Loucy (cell line): ENCODE data around the gene RPS6KA2.

Source experiments
- H2AFZ ChIP-seq: fragments of 200-600 bp; sonication (generic); 2 replicates; pipeline ENCODE4 v1.6.0; 2016; ENCODE audit warnings: antibody characterized with exemption, mild to moderate bottlenecking, low read length, moderate library complexity
- H3F3A ChIP-seq: fragments of 200-600 bp; 2 replicates; pipeline ENCODE4 v1.6.0; 2016; ENCODE audit warnings: antibody characterized with exemption, low read depth, mild to moderate bottlenecking
- H3K27me3 ChIP-seq: fragments of 200-600 bp; sonication (generic); 2 replicates; pipeline ENCODE4 v1.6.1; 2014; ENCODE audit warnings: low read length, mild to moderate bottlenecking; ENCODE audit not compliant: insufficient read depth, poor library complexity, severe bottlenecking
- H3K36me3 ChIP-seq: fragments of 200-600 bp; sonication (generic); 2 replicates; pipeline ENCODE4 v1.6.1; 2016; ENCODE audit warnings: low read length; ENCODE audit not compliant: insufficient read depth
- H3K4me1 ChIP-seq: fragments of 200-600 bp; sonication (generic); 2 replicates; pipeline ENCODE4 v1.5.1; 2014; ENCODE audit warnings: low read length, mild to moderate bottlenecking; ENCODE audit not compliant: insufficient read depth, poor library complexity, severe bottlenecking
- H3K4me2 ChIP-seq: fragments of 200-600 bp; sonication (generic); 2 replicates; pipeline ENCODE4 v1.6.0; 2014; ENCODE audit warnings: antibody characterized with exemption, low read length, low read depth, mild to moderate bottlenecking; ENCODE audit not compliant: poor library complexity, severe bottlenecking
- H3K4me3 ChIP-seq: fragments of 200-600 bp; sonication (generic); 2 replicates; pipeline ENCODE4 v1.5.1; 2014; ENCODE audit warnings: low read length, mild to moderate bottlenecking, mixed read lengths; ENCODE audit not compliant: poor library complexity, severe bottlenecking
- H3K79me2 ChIP-seq: fragments of 200-600 bp; sonication (generic); 2 replicates; pipeline ENCODE4 v1.6.1; 2014; ENCODE audit warnings: low read length; ENCODE audit not compliant: insufficient read depth
- H3K9ac ChIP-seq: fragments of 200-600 bp; sonication (generic); 2 replicates; pipeline ENCODE4 v1.6.0; 2014; ENCODE audit warnings: mild to moderate bottlenecking, low read depth, low read length, moderate library complexity; ENCODE audit not compliant: poor library complexity, severe bottlenecking
- H3K9me2 ChIP-seq: fragments of 200-600 bp; sonication (generic); replicated peaks from 2 replicates; pipeline ENCODE4 v1.6.1; 2016; ENCODE audit warnings: low read depth, low read length, mixed read lengths
- H3K9me3 ChIP-seq: fragments of 200-600 bp; sonication (generic); 2 replicates; pipeline ENCODE4 v1.6.1; 2014; ENCODE audit warnings: mild to moderate bottlenecking, antibody characterized with exemption, low read length, low read depth; ENCODE audit not compliant: insufficient read depth
- H4K20me1 ChIP-seq: fragments of 200-600 bp; sonication (generic); 2 replicates; pipeline ENCODE4 v1.6.0; 2014; ENCODE audit warnings: antibody characterized with exemption, low read length, mild to moderate bottlenecking; ENCODE audit not compliant: insufficient read depth, poor library complexity, severe bottlenecking
- CTCF ChIP-seq: fragments of 200-600 bp; sonication (generic); conservative IDR thresholded peaks from 2 replicates; pipeline ENCODE4 v1.5.1; 2014; ENCODE audit warnings: mild to moderate bottlenecking, antibody characterized with exemption, low read length
- EZH2phosphoT487 ChIP-seq: fragments of 200-600 bp; IDR thresholded peaks from 2 replicates; pipeline ENCODE4 v1.6.1; 2018; ENCODE audit warnings: antibody characterized with exemption, mild to moderate bottlenecking, moderate library complexity, borderline replicate concordance

Gene RPS6KA2

GRCh38 chr6:166438211-166438861 is 188.7 kb downstream of the RPS6KA2 start:
- Histone ChIP-seq H3F3A (peaks cover 2% of the 10 kb centered on the region; the same call in 1 of the 2 replicates), H3K79me2 (no peaks in the 10 kb centered on the region), H3K36me3 (no peaks in the 10 kb centered on the region), H3K4me1 (peaks cover 82% of the 10 kb centered on the region), H3K27me3 (no peaks in the 10 kb centered on the region), H4K20me1 (no peaks in the 10 kb centered on the region), H3K9ac (no peak overlapping the region), H2AFZ (no peak overlapping the region), H3K9me2 (no peaks in the 10 kb centered on the region), H3K4me2 (peak overlapping the region; percentile 13), H3K4me3 (no peak overlapping the region), H3K9me3 (no peaks in the 10 kb centered on the region)
- TF ChIP-seq CTCF (no peak), EZH2phosphoT487 (no peak)

GRCh38 chr6:166437661-166438060 is 189.4 kb downstream of the RPS6KA2 start:
- Histone ChIP-seq H3K9me3 (no peaks in the 10 kb centered on the region), H3K9ac (no peak overlapping the region), H3K4me1 (peaks cover 84% of the 10 kb centered on the region), H4K20me1 (no peaks in the 10 kb centered on the region), H3K79me2 (no peaks in the 10 kb centered on the region), H3K4me3 (no peak overlapping the region), H3K36me3 (no peaks in the 10 kb centered on the region), H3F3A (peaks cover 2% of the 10 kb centered on the region; the same call in 1 of the 2 replicates), H3K4me2 (no peak overlapping the region), H2AFZ (no peak overlapping the region), H3K9me2 (no peaks in the 10 kb centered on the region), H3K27me3 (no peaks in the 10 kb centered on the region)
- TF ChIP-seq CTCF (no peak), EZH2phosphoT487 (no peak)

GRCh38 chr6:166436195-166437139 is 190.6 kb downstream of the RPS6KA2 start:
- Histone ChIP-seq H3K79me2 (no peaks in the 10 kb centered on the region), H3K4me3 (no peak overlapping the region), H3K9me2 (no peaks in the 10 kb centered on the region), H3K4me1 (peaks cover 77% of the 10 kb centered on the region), H3K36me3 (no peaks in the 10 kb centered on the region), H3K9ac (peak overlapping the region; percentile 51), H3K4me2 (peak overlapping the region; percentile 47), H4K20me1 (no peaks in the 10 kb centered on the region), H3K27me3 (no peaks in the 10 kb centered on the region), H2AFZ (peak overlapping the region; percentile 32; the same call in 1 of the 2 replicates), H3F3A (peaks cover 2% of the 10 kb centered on the region; the same call in 1 of the 2 replicates), H3K9me3 (no peaks in the 10 kb centered on the region)
- no peak for TF ChIP-seq EZH2phosphoT487
- no peak for TF ChIP-seq CTCF
